WTC11 (cell line): Measurements from ENCODE around the gene NFILZ.

Experiments used
- ATF2 ChIP-seq: sonication (generic); formaldehyde crosslinking; IDR thresholded peaks from 2 replicates; pipeline ENCODE4 v1.8.1; 2022; ENCODE audit warnings: low read depth, missing genetic modification reagents, borderline replicate concordance
- IRF1 ChIP-seq: sonication (generic); formaldehyde crosslinking; IDR thresholded peaks from 2 replicates; pipeline ENCODE4 v1.8.0; 2023; ENCODE audit warnings: missing genetic modification reagents

DNA sequence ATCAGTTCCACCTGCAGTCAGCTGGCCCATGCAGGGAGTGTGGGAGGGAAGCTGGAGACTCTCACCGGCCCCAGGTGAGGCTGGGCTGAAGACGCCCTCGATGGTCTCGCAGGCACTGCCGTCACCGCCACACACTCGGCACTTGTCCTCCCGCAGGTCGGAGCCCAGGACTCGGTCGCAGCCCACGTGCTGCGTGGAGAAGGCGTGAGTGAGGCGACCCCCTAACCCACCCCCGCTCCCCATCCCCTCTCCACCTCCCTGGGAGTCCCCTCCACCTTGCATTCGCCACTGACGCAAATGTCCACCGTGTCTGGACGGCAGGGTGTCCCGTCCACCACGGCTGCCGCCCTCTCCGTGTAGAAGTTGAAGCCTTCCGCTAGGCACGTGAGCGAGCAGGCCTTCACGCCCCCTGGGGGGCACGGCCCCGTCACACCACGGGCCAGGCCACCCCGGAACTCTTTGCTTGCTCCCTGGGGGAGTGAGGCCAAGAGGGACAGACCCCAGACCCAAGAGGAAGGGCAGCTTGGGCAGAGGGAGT is 41.2 kb upstream of the NFILZ start:
- TF ChIP-seq IRF1 (CRISPR knock-in tag) (no peak), ATF2 (CRISPR knock-in tag) (no peak)
